Measurements from ENCODE around the gene GALNT1. TPM values are rescaled to one million over a fixed set of nuclear protein-coding genes. Genes with fewer than 3 reads are reported as not detected.

The GALNT1 gene
- total and polyA plus RNA-seq, 2 of the 4 experiments (the other 2 are of a cell fraction), result 24.9 to 43.9 TPM

- intact Hi-C loops (cut with micrococcal nuclease) (no loop called here), dilution Hi-C loops (cut with HindIII; ENCODE audit: low sequenced_read_pairs, unreplicated experiment) (no loop called here), in situ Hi-C loops (cut with MboI; ENCODE audit: low sequenced_read_pairs) (no loop called here)
- no peak overlapping the region for H3K27ac ChIP-seq (ENCODE audit: insufficient read depth, low read length)
- 0 out of 2 replicates have a peak, but pooled peaks cover 4% of the 10 kb centered on the region for H3K9me1 ChIP-seq (ENCODE audit: insufficient read depth, low read length)
- 76% methylated on average over 4 of the region's 4 CpGs; no CpG with 5 or more reads in 1 of the 2 experiments for WGBS, 2 experiments (ENCODE audit: extremely low coverage in 2 of 2, insufficient read length in 1 of 2)
- H2BK15ac ChIP-seq (ENCODE audit: low read depth, low read length), result no peak overlapping the region
- H3K4me1 ChIP-seq (ENCODE audit: control insufficient read depth, insufficient read depth, low read length), result peaks cover 2% of the 10 kb centered on the region; the same call in 1 of the 2 replicates
- H3K79me1 ChIP-seq (ENCODE audit: low read depth in 1 of 2, low read length in 2 of 2), result peaks cover 9 to 15% of the 10 kb centered on the region in 2 experiments
- H2AK5ac ChIP-seq (ENCODE audit: low read depth, low read length), result no peak overlapping the region; the same call in 1 of the 2 replicates
- no peak overlapping the region for H2BK20ac ChIP-seq (ENCODE audit: low read depth, low read length)
- no TSS peak for BruUV-seq (replicated peaks)
- no peak overlapping the region; the same call in 1 of the 2 replicates for H3K4ac ChIP-seq (ENCODE audit: low read depth, low read length)
- peaks cover 4% of the 10 kb centered on the region; the same call in 1 of the 2 replicates for H4K20me1 ChIP-seq (ENCODE audit: insufficient read depth, low read length)
- H3K9ac ChIP-seq (ENCODE audit: low read depth, low read length), result no peak overlapping the region
- H4K91ac ChIP-seq (ENCODE audit: insufficient read depth, low read depth, low read length), result no peak overlapping the region
- H3K4me3 ChIP-seq (ENCODE audit: insufficient read depth, low read depth, low read length), result no peak overlapping the region
- H3K14ac ChIP-seq (replicated peaks; ENCODE audit: low read depth, low read length), result 0 out of 2 replicates have a peak overlapping the region, but pooled peaks have one; percentile 67
- TF ChIP-seq CHD1 (IDR thresholded peaks at IDR 0.05; ENCODE audit: low read depth, low read length), result no peak
- no peak for TF ChIP-seq BHLHE40 (IDR thresholded peaks at IDR 0.05; ENCODE audit: low read depth, low read length)
- no peak for TF ChIP-seq CTCF (conservative IDR thresholded peaks at IDR 0.05; ENCODE audit: low read depth, low read length)
- no peak for TF ChIP-seq USF2 (IDR thresholded peaks at IDR 0.05; ENCODE audit: low read depth, low read length)
- TF ChIP-seq FOS (IDR thresholded peaks at IDR 0.05; ENCODE audit: low read depth, low read length), result no peak
- no peak for TF ChIP-seq RAD21 (IDR thresholded peaks at IDR 0.05; ENCODE audit: low read length)
- TF ChIP-seq ELK1 (IDR thresholded peaks at IDR 0.05; ENCODE audit: borderline replicate concordance, low read depth, low read length), result no peak
- no peak for TF ChIP-seq MXI1 (IDR thresholded peaks at IDR 0.05; ENCODE audit: borderline replicate concordance, low read depth, low read length)
- TF ChIP-seq MAZ (IDR thresholded peaks at IDR 0.05; ENCODE audit: borderline replicate concordance, low read depth, low read length), result no peak
- TF ChIP-seq POLR2A (IDR thresholded peaks at IDR 0.05; ENCODE audit: low read depth, low read length), result no peak
- H4K8ac ChIP-seq (ENCODE audit: low read depth in 2 of 2, low read length in 2 of 2), result no peak overlapping the region; a peak in 1 of 4 replicates
- no peak overlapping the region for H2AFZ ChIP-seq (replicated peaks; ENCODE audit: low read length, poor library complexity)
- no peak for ATAC-seq (ENCODE audit: low read depth)
- H2AK9ac ChIP-seq (replicated peaks; ENCODE audit: low read depth, low read length, poor library complexity), result no peak overlapping the region
- no peak overlapping the region for H3K56ac ChIP-seq (ENCODE audit: extremely low read depth, insufficient read depth, low read length)
- peak; percentile 7 for DNase-seq
- no peak overlapping the region; the same call in 1 of the 2 replicates for H2BK120ac ChIP-seq (ENCODE audit: low read depth, low read length)
- no peak overlapping the region for H3K4me2 ChIP-seq (ENCODE audit: low read depth, low read length)
- ChIA-PET POLR2A (ENCODE audit: unreplicated experiment) (no interaction called here), CTCF (no interaction called here)
- H2BK5ac ChIP-seq (ENCODE audit: low read depth, low read length, poor library complexity, severe bottlenecking), result peak overlapping the region; percentile 33
- H4K5ac ChIP-seq (ENCODE audit: low read depth, low read length), result no peak overlapping the region
- H3K27me3 ChIP-seq (ENCODE audit: control insufficient read depth, insufficient read depth, low read length), result no peaks in the 10 kb centered on the region
- H3K9me3 ChIP-seq (ENCODE audit: control insufficient read depth, insufficient read depth, low read length), result peaks cover 4% of the 10 kb centered on the region; the same call in 1 of the 2 replicates
- H3K23ac ChIP-seq (ENCODE audit: low read depth, low read length), result no peak overlapping the region
- no peak overlapping the region; the same call in 1 of the 2 replicates for H3K18ac ChIP-seq (ENCODE audit: low read depth, low read length)
- 0 out of 2 replicates have a peak, but pooled peaks cover 2% of the 10 kb centered on the region for H3K36me3 ChIP-seq (ENCODE audit: control insufficient read depth, insufficient read depth, low read length)
Observed at GRCh38 chr18:35642802-35643201, 61.3 kb downstream of the GALNT1 start.
